Motor neuron (in vitro differentiated cells): ENCODE data around the gene SLC6A9. TPM values are rescaled to one million over a fixed set of nuclear protein-coding genes. Genes with fewer than 3 reads are reported as not detected.

Source experiments
- ATAC-seq, 8 experiments: fragments of 200-7000 bp; cut with Tn5 transposase; replicated peaks in 6 of 8; 2 replicates each; pipeline ENCODE4 v1.8.0; 2021; ENCODE audit warnings: mild to moderate bottlenecking in 8 of 8, moderate library complexity in 8 of 8
- H3K27ac ChIP-seq, 2 donors: fragments of 250-450 bp; sonication (Bioruptor Pico); 2 replicates each; pipeline ENCODE4 v1.9.0; 2021; ENCODE audit warnings: antibody characterized with exemption in 2 of 2, mild to moderate bottlenecking in 2 of 2, moderate library complexity in 1 of 2
- H3K4me1 ChIP-seq, 2 donors: fragments of 250-450 bp; sonication (Bioruptor Pico); replicated peaks in 1 of 2; 2 replicates each; pipeline ENCODE4 v1.6.1; 2021; ENCODE audit warnings: antibody characterized with exemption in 2 of 2, mild to moderate bottlenecking in 2 of 2, moderate library complexity in 1 of 2
- H3K4me3 ChIP-seq, 5 donors: fragments of 250-450 bp; sonication (Bioruptor Pico); 2 replicates each; pipeline ENCODE4 v1.9.0; 2021; ENCODE audit warnings: antibody characterized with exemption in 5 of 5, mild to moderate bottlenecking in 5 of 5, moderate library complexity in 4 of 5
- WGBS, 10 experiments: fragments of 450-650 bp; shearing (Covaris generic); methylation state at CpG; one replicate each; pipeline ENCODE4 v1.0.0; 2022; 5-methylcytosine and 5-hydroxymethylcytosine counted together
- in situ Hi-C, 9 experiments: fragments of 400-800 bp; cut with MboI; loops; one replicate each; pipeline ENCODE4 v1.15.0; 2021; ENCODE audit warnings: low sequenced_read_pairs in 9 of 9, low pct_unique_long_range_greater_than_20kb in 2 of 9; ENCODE audit not compliant: unreplicated experiment in 9 of 9
- total RNA-seq, 8 experiments: library from RNA; unstranded; fragments of 300-600 nt; gene quantifications; 2 replicates each; pipeline versions ENCODE4 v1.2.3 to v1.2.4, GENCODE V29; 2022

SLC6A9 gene
- total RNA-seq, 8 experiments from 2014 or later: 5.2 to 31.6 (median 14.1) TPM

- in situ Hi-C loops: loop anchor here in 3 of 9 experiments (25.0 kb wide), 1 partner anchor 282 kb away; no protein-coding TSS in a partner anchor
- no peak overlapping the region for H3K4me3 ChIP-seq
- peaks cover 3 to 7% of the 10 kb centered on the region in 2 donors for H3K4me1 ChIP-seq
- peak in 1 of 8 experiments; percentile 27 for ATAC-seq
- 67 to 92% (median 81%) methylated on average over 1 to 6 of the region's 7 CpGs; no CpG with 5 or more reads in 4 of the 10 experiments for WGBS, 10 experiments
- H3K27ac ChIP-seq: no peak overlapping the region
Observed at GRCh38 chr1:44044071-44044801, 13.0 kb upstream of the SLC6A9 start.

GRCh38 chr1:44043176-44044070 lies 12.2 kb upstream of the SLC6A9 start:
- H3K4me3 ChIP-seq: no peak overlapping the region
- H3K27ac ChIP-seq: no peak overlapping the region
- in situ Hi-C loops: loop anchor here in 3 of 9 experiments (25.0 kb wide), 1 partner anchor 281 kb away; no protein-coding TSS in a partner anchor
- H3K4me1 ChIP-seq: peaks cover 3 to 7% of the 10 kb centered on the region in 2 donors
- peak in 5 of 8 experiments; percentile 4 to 20 (median 12) for ATAC-seq
- WGBS, 10 experiments: 40 to 100% (median 72%) methylated on average over 1 to 8 of the region's 16 CpGs; no CpG with 5 or more reads in 4 of the 10 experiments

- Histone ChIP-seq H3K4me1 (peaks cover 18 to 20% of the 10 kb centered on the region in 2 donors), H3K27ac (no peak overlapping the region), H3K4me3 (no peak overlapping the region)
- 5 to 100% (median 73%) methylated on average over 2 to 4 of the region's 4 CpGs for WGBS, 10 experiments
- in situ Hi-C loops: loop anchor here in 3 of 9 experiments (25.0 kb wide), 1 partner anchor 279 kb away; no protein-coding TSS in a partner anchor
- ATAC-seq: no peak
Observed at GRCh38 chr1:44040846-44041245, 9.6 kb upstream of the SLC6A9 start.

- 86 to 100% (median 94%) methylated on average over 1 to 2 of the region's 2 CpGs for WGBS, 10 experiments
- in situ Hi-C loops: loop anchor here in 3 of 9 experiments (25.0 kb wide), 1 partner anchor 278 kb away; no protein-coding TSS in a partner anchor
- no peak overlapping the region for H3K4me3 ChIP-seq
- ATAC-seq: no peak
- peaks cover 21 to 23% of the 10 kb centered on the region in 2 donors for H3K4me1 ChIP-seq
- H3K27ac ChIP-seq: no peak overlapping the region
Observed at GRCh38 chr1:44040418-44040817, 9.2 kb upstream of the SLC6A9 start.

GRCh38 chr1:44038876-44039657 lies 7.8 kb upstream of the SLC6A9 start:
- whole genome bisulfite sequencing, 10 experiments: 67 to 100% (median 88%) methylated on average over 1 to 2 of the region's 2 CpGs; no CpG with 5 or more reads in 1 of the 10 experiments
- no peak for ATAC-seq
- Histone ChIP-seq H3K27ac (no peak overlapping the region), H3K4me1 (peaks cover 21 to 23% of the 10 kb centered on the region in 2 donors), H3K4me3 (no peak overlapping the region)
- in situ Hi-C loops: loop anchor here in 3 of 9 experiments (25.0 kb wide), 1 partner anchor 277 kb away; no protein-coding TSS in a partner anchor

GRCh38 chr1:44037154-44037553 lies 5.9 kb upstream of the SLC6A9 start:
- 20 to 69% (median 38%) methylated on average over 1 to 5 of the region's 5 CpGs; no CpG with 5 or more reads in 3 of the 10 experiments for WGBS, 10 experiments
- H3K4me3 ChIP-seq: no peak overlapping the region
- ATAC-seq: peak in 7 of 8 experiments; percentile 9 to 57 (median 45)
- peaks cover 22 to 25% of the 10 kb centered on the region in 2 donors for H3K4me1 ChIP-seq
- in situ Hi-C loops: loop anchor here in 3 of 9 experiments (25.0 kb wide), 1 partner anchor 275 kb away; no protein-coding TSS in a partner anchor
- H3K27ac ChIP-seq: peak overlapping the region in 1 of 2 donors; percentile 23

- Histone ChIP-seq H3K27ac (peak overlapping the region; percentile 7 to 23), H3K4me3 (no peak overlapping the region), H3K4me1 (peaks cover 28 to 31% of the 10 kb centered on the region in 2 donors)
- ATAC-seq: peak; percentile 64 to 84 (median 70)
- WGBS, 10 experiments: 0 to 100% (median 20%) methylated on average over 1 to 6 of the region's 6 CpGs; no CpG with 5 or more reads in 1 of the 10 experiments
- in situ Hi-C loops: loop anchor here in 3 of 9 experiments (25.0 kb wide), 1 partner anchor 274 kb away; no protein-coding TSS in a partner anchor
Observed at GRCh38 chr1:44036409-44037139, 5.3 kb upstream of the SLC6A9 start.

GRCh38 chr1:44035726-44036408 lies 4.6 kb upstream of the SLC6A9 start:
- peak in 2 of 8 experiments; percentile 4 for ATAC-seq
- peak overlapping the region in 1 of 2 donors; percentile 7 for H3K27ac ChIP-seq
- in situ Hi-C loops: loop anchor here in 3 of 9 experiments (25.0 kb wide), 1 partner anchor 274 kb away; no protein-coding TSS in a partner anchor
- 40 to 83% (median 75%) methylated on average over 1 to 7 of the region's 8 CpGs; no CpG with 5 or more reads in 5 of the 10 experiments for WGBS, 10 experiments
- no peak overlapping the region for H3K4me3 ChIP-seq
- peaks cover 31% of the 10 kb centered on the region in 2 donors for H3K4me1 ChIP-seq

- no peak overlapping the region for H3K27ac ChIP-seq
- WGBS, 10 experiments: 34 to 98% (median 84%) methylated on average over 2 to 8 of the region's 11 CpGs; no CpG with 5 or more reads in 4 of the 10 experiments
- ATAC-seq: no peak
- in situ Hi-C loops: loop anchor here in 3 of 9 experiments (25.0 kb wide), 1 partner anchor 273 kb away; no protein-coding TSS in a partner anchor
- H3K4me1 ChIP-seq: peaks cover 31% of the 10 kb centered on the region in 2 donors
- H3K4me3 ChIP-seq: no peak overlapping the region
Observed at GRCh38 chr1:44034976-44035716, 3.9 kb upstream of the SLC6A9 start.

GRCh38 chr1:44034423-44034822 lies 3.2 kb upstream of the SLC6A9 start:
- WGBS, 10 experiments: 82 to 100% methylated on average over 1 to 2 of the region's 4 CpGs; no CpG with 5 or more reads in 8 of the 10 experiments
- ATAC-seq: no peak
- no peak overlapping the region for H3K4me3 ChIP-seq
- H3K27ac ChIP-seq: no peak overlapping the region
- peaks cover 31 to 32% of the 10 kb centered on the region in 2 donors for H3K4me1 ChIP-seq
- in situ Hi-C loops: loop anchor here in 3 of 9 experiments (25.0 kb wide), 1 partner anchor 272 kb away; no protein-coding TSS in a partner anchor
